Right atrium auricular region (tissue), 2 donors: ENCODE results near the gene ESYT3. TPM values are rescaled to one million over a fixed set of nuclear protein-coding genes. Genes with fewer than 3 reads are reported as not detected.
A peak's percentile ranks its signal among the peaks of the same experiment; 100 is the strongest.
"Not testable (repeated sequence)": the region's sequence is repeated elsewhere in the genome, so short reads cannot be mapped to it uniquely, and the experiment has no call there.

ENCODE experiments used
- DNase-seq: peaks from one replicate; pipeline ENCODE4 v3.0.0-alpha.2; 2019; ENCODE audit warnings: low spot score
- H3K27ac ChIP-seq, 2 donors: fragments of 200-600 bp; sonication (generic); 1 replicate in 1 of 2; 2 replicates in 1 of 2; pipeline ENCODE4 v1.5.1; 2016 to 2019
- H3K27me3 ChIP-seq, 2 donors: fragments of 200-600 bp; sonication (generic); one replicate each; pipeline versions ENCODE4 v1.5.1 to v1.6.0; 2017 to 2019
- H3K36me3 ChIP-seq: fragments of 200-600 bp; sonication (generic); one replicate; pipeline ENCODE4 v1.5.1; 2016
- H3K4me1 ChIP-seq, 2 donors: fragments of 200-600 bp; sonication (generic); one replicate each; pipeline versions ENCODE4 v1.5.1 to v1.6.0; 2017 to 2019
- H3K4me3 ChIP-seq, 2 donors: fragments of 200-600 bp; sonication (generic); 1 replicate in 1 of 2; 2 replicates in 1 of 2; pipeline ENCODE4 v1.5.1; 2017 to 2019; ENCODE audit warnings: mild to moderate bottlenecking in 1 of 2, moderate library complexity in 1 of 2
- H3K9me3 ChIP-seq, 2 donors: fragments of 200-600 bp; sonication (generic); one replicate each; pipeline ENCODE4 v1.5.1; 2019
- total RNA-seq, 2 donors: library from RNA; depleted of rRNA; stranded (reverse); fragments of >200 nt; gene quantifications; one replicate each; pipeline ENCODE4 v1.1.0, GENCODE V29; 2016
- TF ChIP-seq, protein P1 (sequence below), 2 donors: fragments of 200-600 bp; sonication (generic); IDR thresholded peaks; one replicate each; pipeline ENCODE4 v1.5.1; 2019; ENCODE audit warnings: antibody characterized with exemption in 2 of 2

The ESYT3 gene
- total RNA-seq, 2 donors from 2014 or later = 1.6 to 2.6 TPM

DNA sequence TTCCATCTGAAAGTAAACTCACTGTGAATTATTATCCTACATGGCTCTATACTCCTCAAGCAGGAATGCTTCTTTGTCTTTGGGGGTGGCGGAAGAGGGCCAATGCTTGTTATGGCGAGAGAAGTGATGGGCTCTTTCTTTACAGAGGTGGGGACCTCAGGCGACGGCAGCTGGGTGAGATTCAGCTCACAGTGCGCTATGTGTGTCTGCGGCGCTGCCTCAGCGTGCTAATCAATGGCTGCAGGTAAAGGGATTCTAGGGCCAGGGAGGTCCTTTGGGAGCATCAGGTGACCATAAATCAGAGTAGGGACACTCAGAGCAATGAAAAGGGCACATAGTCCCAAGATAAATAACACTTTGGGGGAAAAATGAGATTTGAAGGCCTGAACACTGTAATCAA is 39.0 kb downstream of the ESYT3 start:
- no peak for DNase-seq
- TF ChIP-seq, protein P1, sequence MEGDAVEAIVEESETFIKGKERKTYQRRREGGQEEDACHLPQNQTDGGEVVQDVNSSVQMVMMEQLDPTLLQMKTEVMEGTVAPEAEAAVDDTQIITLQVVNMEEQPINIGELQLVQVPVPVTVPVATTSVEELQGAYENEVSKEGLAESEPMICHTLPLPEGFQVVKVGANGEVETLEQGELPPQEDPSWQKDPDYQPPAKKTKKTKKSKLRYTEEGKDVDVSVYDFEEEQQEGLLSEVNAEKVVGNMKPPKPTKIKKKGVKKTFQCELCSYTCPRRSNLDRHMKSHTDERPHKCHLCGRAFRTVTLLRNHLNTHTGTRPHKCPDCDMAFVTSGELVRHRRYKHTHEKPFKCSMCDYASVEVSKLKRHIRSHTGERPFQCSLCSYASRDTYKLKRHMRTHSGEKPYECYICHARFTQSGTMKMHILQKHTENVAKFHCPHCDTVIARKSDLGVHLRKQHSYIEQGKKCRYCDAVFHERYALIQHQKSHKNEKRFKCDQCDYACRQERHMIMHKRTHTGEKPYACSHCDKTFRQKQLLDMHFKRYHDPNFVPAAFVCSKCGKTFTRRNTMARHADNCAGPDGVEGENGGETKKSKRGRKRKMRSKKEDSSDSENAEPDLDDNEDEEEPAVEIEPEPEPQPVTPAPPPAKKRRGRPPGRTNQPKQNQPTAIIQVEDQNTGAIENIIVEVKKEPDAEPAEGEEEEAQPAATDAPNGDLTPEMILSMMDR (IDR thresholded peaks at IDR 0.05) = no peak
- H3K9me3 ChIP-seq = no peaks in the 10 kb centered on the region
- no peak overlapping the region for H3K4me3 ChIP-seq
- no peaks in the 10 kb centered on the region for H3K36me3 ChIP-seq
- no peak overlapping the region for H3K27ac ChIP-seq
- no peaks in the 10 kb centered on the region for H3K27me3 ChIP-seq
- peaks cover 0 to 6% of the 10 kb centered on the region in 2 donors for H3K4me1 ChIP-seq

DNA sequence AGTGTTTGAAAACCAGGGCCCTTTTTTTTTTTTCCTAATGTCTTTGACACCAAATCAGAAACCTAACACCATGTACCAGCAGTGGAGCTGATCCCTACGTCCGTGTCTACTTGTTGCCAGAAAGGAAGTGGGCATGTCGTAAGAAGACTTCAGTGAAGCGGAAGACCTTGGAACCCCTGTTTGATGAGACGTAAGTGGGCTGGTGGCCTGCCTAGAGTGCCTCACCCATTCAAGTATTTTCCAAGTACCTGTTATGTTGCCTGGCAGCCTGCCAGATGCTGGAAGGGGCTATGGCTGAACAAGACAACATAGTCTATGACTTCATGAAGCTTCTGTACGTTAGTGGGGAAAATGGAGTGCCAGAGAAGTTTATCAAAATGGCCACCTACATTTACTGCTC is 39.7 kb downstream of the ESYT3 start:
- Histone ChIP-seq H3K4me1 (no peaks in the 10 kb centered on the region), H3K9me3 (no peaks in the 10 kb centered on the region), H3K36me3 (no peaks in the 10 kb centered on the region), H3K27ac (no peak overlapping the region), H3K4me3 (no peak overlapping the region), H3K27me3 (no peaks in the 10 kb centered on the region)
- TF ChIP-seq, protein P1 (IDR thresholded peaks at IDR 0.05) = no peak
- no peak for DNase-seq

GRCh38 chr3:138476526-138476925 is 42.1 kb downstream of the ESYT3 start:
- Histone ChIP-seq H3K9me3 (no peaks in the 10 kb centered on the region), H3K27me3 (no peaks in the 10 kb centered on the region), H3K4me1 (no peaks in the 10 kb centered on the region), H3K36me3 (no peaks in the 10 kb centered on the region), H3K4me3 (no peak overlapping the region), H3K27ac (no peak overlapping the region)
- TF ChIP-seq, protein P1 (IDR thresholded peaks at IDR 0.05) = no peak
- DNase-seq = no peak

DNA sequence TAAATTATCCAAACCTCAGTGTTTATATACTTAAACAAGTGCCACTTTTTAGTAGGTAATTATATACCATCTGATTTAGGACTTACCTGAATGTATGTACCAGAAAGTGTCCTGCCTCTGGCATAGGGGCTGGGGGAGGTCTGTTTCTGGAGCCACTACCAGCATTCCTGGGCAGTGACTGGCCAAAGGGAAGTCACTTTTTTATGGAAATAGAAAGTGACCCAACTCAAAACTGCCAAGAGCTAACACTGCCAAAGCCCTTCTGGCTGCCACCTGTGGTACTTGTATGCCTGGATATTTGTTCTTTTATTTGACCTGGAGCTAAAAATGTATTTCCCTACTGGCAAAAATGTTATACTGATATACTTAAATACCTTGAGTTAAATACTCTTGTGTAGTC is 42.7 kb downstream of the ESYT3 start:
- H3K27ac ChIP-seq = no peak overlapping the region

GRCh38 chr3:138477801-138478200 is 43.4 kb downstream of the ESYT3 start:
- Histone ChIP-seq H3K36me3 (no peaks in the 10 kb centered on the region), H3K4me3 (no peak overlapping the region), H3K27ac (no peak overlapping the region), H3K9me3 (no peaks in the 10 kb centered on the region), H3K27me3 (no peaks in the 10 kb centered on the region), H3K4me1 (no peaks in the 10 kb centered on the region)
- no peak for DNase-seq
- TF ChIP-seq, protein P1 (IDR thresholded peaks at IDR 0.05) = no peak

More for the DNA sequence above, 42.7 kb downstream of the ESYT3 start:
- DNase-seq = no peak
- no peaks in the 10 kb centered on the region for H3K36me3 ChIP-seq
- no peaks in the 10 kb centered on the region for H3K9me3 ChIP-seq
- TF ChIP-seq, protein P1 (IDR thresholded peaks at IDR 0.05) = no peak
- H3K4me1 ChIP-seq = no peaks in the 10 kb centered on the region
- H3K27me3 ChIP-seq = no peaks in the 10 kb centered on the region
- no peak overlapping the region for H3K4me3 ChIP-seq

DNA sequence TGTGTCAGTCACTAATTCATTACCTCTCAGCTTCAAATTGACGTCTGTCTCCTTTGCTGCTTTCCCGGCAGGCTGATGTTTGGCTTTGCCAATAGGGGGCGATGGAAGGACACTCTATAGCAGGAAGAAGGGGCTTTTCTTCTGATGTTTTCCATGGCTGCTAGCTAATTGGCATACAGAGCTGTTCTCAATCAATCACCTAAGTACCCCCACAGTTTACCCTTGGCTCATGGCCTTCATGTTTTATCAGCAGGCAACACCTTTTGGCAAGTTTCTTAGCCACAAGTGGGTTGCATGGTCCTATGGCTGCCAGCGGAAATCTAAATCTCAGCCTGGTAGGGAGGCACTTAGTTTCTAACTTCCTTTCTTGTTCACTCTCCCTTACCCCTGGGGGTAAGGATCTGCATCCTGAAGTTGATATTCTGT is 45.0 kb downstream of the ESYT3 start:
- H3K27me3 ChIP-seq = no peaks in the 10 kb centered on the region
- no peak overlapping the region for H3K4me3 ChIP-seq
- H3K27ac ChIP-seq = no peak overlapping the region
- TF ChIP-seq, protein P1 (IDR thresholded peaks at IDR 0.05) = peak; percentile 38 to 70
- H3K9me3 ChIP-seq = no peaks in the 10 kb centered on the region
- no peaks in the 10 kb centered on the region for H3K36me3 ChIP-seq
- DNase-seq = no peak
- no peaks in the 10 kb centered on the region for H3K4me1 ChIP-seq

GRCh38 chr3:138484672-138485071 is 50.3 kb downstream of the ESYT3 start:
- not testable (repeated sequence) for H3K4me1 ChIP-seq, H3K36me3 ChIP-seq, H3K27me3 ChIP-seq, H3K27ac ChIP-seq, DNase-seq, H3K4me3 ChIP-seq
- peaks cover 0 to 23% of the 10 kb centered on the region in 2 donors for H3K9me3 ChIP-seq

GRCh38 chr3:138486580-138486979 is 52.2 kb downstream of the ESYT3 start:
- not testable (repeated sequence) for H3K27ac ChIP-seq, H3K4me1 ChIP-seq, H3K27me3 ChIP-seq, DNase-seq, H3K4me3 ChIP-seq, H3K36me3 ChIP-seq
- H3K9me3 ChIP-seq = peaks cover 0 to 23% of the 10 kb centered on the region in 2 donors
